WTC11 (cell line): ENCODE results near the gene CHADL. TPM values are rescaled to one million over a fixed set of nuclear protein-coding genes. Genes with fewer than 3 reads are reported as not detected.

Experiments
- ATAC-seq: fragments of 200-7000 bp; cut with Tn5 transposase; 2 replicates; pipeline ENCODE4 v1.10.0; 2021; ENCODE audit warnings: mild to moderate bottlenecking, moderate library complexity
- CTCF ChIA-PET: fragments of 300-600 bp; sonication (Branson Sonifier 250); formaldehyde crosslinking; loops from one replicate; lab custom pipeline; 2021; ENCODE audit warnings: antibody characterized with exemption; lab: Charles Lee
- POLR2A ChIA-PET: fragments of 350-600 bp; sonication (Branson Sonifier 250); formaldehyde crosslinking; loops from one replicate; lab custom pipeline; 2021; ENCODE audit warnings: antibody characterized with exemption; lab: Charles Lee
- DNase-seq: peaks from one replicate; pipeline ENCODE4 v3.0.0; 2021; ENCODE audit warnings: low spot score
- H3K27ac Mint-ChIP-seq: 2 replicates; pipeline ENCODE4 v1.8.0; 2021; ENCODE audit warnings: mixed read lengths
- H3K27me3 Mint-ChIP-seq: 2 replicates; pipeline ENCODE4 v1.8.0; 2021; ENCODE audit warnings: low read depth, mild to moderate bottlenecking, moderate library complexity, mixed read lengths
- H3K36me3 Mint-ChIP-seq: 2 replicates; pipeline ENCODE4 v1.8.0; 2021; ENCODE audit warnings: mixed read lengths
- H3K4me1 Mint-ChIP-seq: 2 replicates; pipeline ENCODE4 v1.8.0; 2022; ENCODE audit warnings: mixed read lengths
- H3K4me3 Mint-ChIP-seq: 2 replicates; pipeline ENCODE4 v1.8.0; 2021; ENCODE audit warnings: mild to moderate bottlenecking, moderate library complexity, mixed read lengths
- H3K9me3 Mint-ChIP-seq: 2 replicates; pipeline ENCODE4 v1.8.0; 2021; ENCODE audit warnings: mixed read lengths
- ATF3 ChIP-seq: sonication (generic); formaldehyde crosslinking; conservative IDR thresholded peaks from 2 replicates; pipeline ENCODE4 v1.8.1; 2022; ENCODE audit warnings: mild to moderate bottlenecking, missing genetic modification reagents
- EMX1 ChIP-seq: fragments of 250-450 bp; sonication (Bioruptor Pico); IDR thresholded peaks from 2 replicates; pipeline ENCODE4 v1.8.0; 2021; ENCODE audit warnings: mild to moderate bottlenecking
- ERG ChIP-seq: fragments of 250-450 bp; sonication (Bioruptor Pico); IDR thresholded peaks from 2 replicates; pipeline ENCODE4 v1.8.0; 2021; ENCODE audit warnings: mild to moderate bottlenecking
- FOXJ3 ChIP-seq: sonication (generic); formaldehyde crosslinking; IDR thresholded peaks from 2 replicates; pipeline ENCODE4 v1.9.0; 2021; ENCODE audit warnings: missing genetic modification reagents, mild to moderate bottlenecking, borderline replicate concordance
- GRHL2 ChIP-seq: fragments of 250-450 bp; sonication (Bioruptor Pico); IDR thresholded peaks from 2 replicates; pipeline ENCODE4 v1.8.0; 2022; ENCODE audit warnings: mild to moderate bottlenecking, moderate library complexity; ENCODE audit not compliant: insufficient replicate concordance, severe bottlenecking
- HMGA2 ChIP-seq: fragments of 250-450 bp; sonication (Bioruptor Pico); IDR thresholded peaks from 2 replicates; pipeline ENCODE4 v1.4.0; 2021; ENCODE audit warnings: mild to moderate bottlenecking, moderate library complexity
- IRF2 ChIP-seq: sonication (generic); formaldehyde crosslinking; IDR thresholded peaks from 2 replicates; pipeline ENCODE4 v1.8.0; 2022; ENCODE audit warnings: low read depth, missing genetic modification reagents, borderline replicate concordance
- MAX ChIP-seq: sonication (generic); formaldehyde crosslinking; IDR thresholded peaks from 2 replicates; pipeline ENCODE4 v1.8.0; 2022; ENCODE audit warnings: mild to moderate bottlenecking, missing genetic modification reagents
- MLX ChIP-seq: sonication (generic); formaldehyde crosslinking; IDR thresholded peaks from 2 replicates; pipeline ENCODE4 v1.8.1; 2023; ENCODE audit warnings: mild to moderate bottlenecking, missing genetic modification reagents, moderate library complexity
- OVOL2 ChIP-seq: fragments of 250-450 bp; sonication (Bioruptor Pico); IDR thresholded peaks from 2 replicates; pipeline ENCODE4 v1.9.0; 2021; ENCODE audit warnings: mild to moderate bottlenecking, borderline replicate concordance
- TEAD4 ChIP-seq: sonication (generic); formaldehyde crosslinking; IDR thresholded peaks from 2 replicates; pipeline ENCODE4 v1.8.0; 2022; ENCODE audit warnings: mild to moderate bottlenecking, missing genetic modification reagents
- USF2 ChIP-seq: sonication (generic); formaldehyde crosslinking; IDR thresholded peaks from 2 replicates; pipeline ENCODE4 v1.8.1; 2023; ENCODE audit warnings: mild to moderate bottlenecking, missing genetic modification reagents, moderate library complexity
- ZBTB21 ChIP-seq: sonication (generic); formaldehyde crosslinking; IDR thresholded peaks from 2 replicates; pipeline ENCODE4 v1.8.1; 2023; ENCODE audit warnings: mild to moderate bottlenecking, missing genetic modification reagents, borderline replicate concordance
- ZNF281 ChIP-seq: sonication (generic); formaldehyde crosslinking; IDR thresholded peaks from 2 replicates; pipeline ENCODE4 v1.8.0; 2023; ENCODE audit warnings: mild to moderate bottlenecking, missing genetic modification reagents
- ZNF425 ChIP-seq: fragments of 250-450 bp; sonication (Bioruptor Pico); conservative IDR thresholded peaks from 2 replicates; pipeline ENCODE4 v1.9.0; 2021; ENCODE audit warnings: mild to moderate bottlenecking
- ZNF512 ChIP-seq: sonication (generic); formaldehyde crosslinking; IDR thresholded peaks from 2 replicates; pipeline ENCODE4 v1.8.1; 2022; ENCODE audit warnings: missing genetic modification reagents, borderline replicate concordance
- ZNF532 ChIP-seq: fragments of 250-450 bp; sonication (Bioruptor Pico); IDR thresholded peaks from 2 replicates; pipeline ENCODE4 v1.9.0; 2021; ENCODE audit warnings: mild to moderate bottlenecking, borderline replicate concordance
- total RNA-seq: library from RNA; stranded (reverse); gene quantifications from 3 replicates; pipeline ENCODE4 v1.2.3, GENCODE V29; 2021

Gene CHADL
- total RNA-seq, 1 experiment from 2014 or later, result 1.2 TPM

- ChIA-PET POLR2A (interaction anchor here (0.5 kb wide), 1 partner anchor 40 kb away, joined by 3 read pairs; no protein-coding TSS in a partner anchor), CTCF (no interaction called here)
- TF ChIP-seq GRHL2 (CRISPR knock-in tag), result no peak
- TF ChIP-seq EMX1 (CRISPR knock-in tag), result no peak
- TF ChIP-seq TEAD4, result no peak
- no peak for TF ChIP-seq ZBTB21 (CRISPR knock-in tag)
- no peak for TF ChIP-seq MLX (CRISPR knock-in tag)
- no peak for TF ChIP-seq ATF3 (CRISPR knock-in tag)
- no peak for TF ChIP-seq USF2 (CRISPR knock-in tag)
- no peak for TF ChIP-seq FOXJ3 (CRISPR knock-in tag)
- no peak for TF ChIP-seq MAX (CRISPR knock-in tag)
- TF ChIP-seq ERG, result no peak
- TF ChIP-seq ZNF425 (CRISPR knock-in tag), result no peak
- H3K9me3 Mint-ChIP-seq, result no peaks in the 10 kb centered on the region
- no peaks in the 10 kb centered on the region for H3K27me3 Mint-ChIP-seq
- H3K36me3 Mint-ChIP-seq, result peaks cover 44% of the 10 kb centered on the region
- DNase-seq (no peak), ATAC-seq (no peak)
- H3K4me3 Mint-ChIP-seq, result no peak overlapping the region
- H3K4me1 Mint-ChIP-seq, result no peaks in the 10 kb centered on the region
- H3K27ac Mint-ChIP-seq, result no peak overlapping the region
These were observed 8.0 kb upstream of the CHADL start for GRCh38 chr22:41248758-41249157.

GRCh38 chr22:41248314-41248713 is 7.6 kb upstream of the CHADL start:
- Mint-ChIP-seq H3K36me3 (peaks cover 42% of the 10 kb centered on the region), H3K4me1 (no peaks in the 10 kb centered on the region), H3K4me3 (no peak overlapping the region), H3K9me3 (no peaks in the 10 kb centered on the region), H3K27me3 (no peaks in the 10 kb centered on the region), H3K27ac (no peak overlapping the region)
- no peak for DNase-seq
- no peak for ATAC-seq
- ChIA-PET CTCF (interaction anchor here (0.5 kb wide), 1 partner anchor 538 kb away, joined by 4 read pairs; no protein-coding TSS in a partner anchor), POLR2A (no interaction called here)
- TF ChIP-seq IRF2 (CRISPR knock-in tag) (no peak), HMGA2 (no peak), ZNF512 (CRISPR knock-in tag) (no peak), ERG (no peak), ZNF532 (CRISPR knock-in tag) (no peak), OVOL2 (no peak), ZNF281 (CRISPR knock-in tag) (no peak)
